Measurements from ENCODE around the gene KIF26B.

The KIF26B gene

GRCh38 chr1:245609354-245610150 lies 454.8 kb downstream of the KIF26B start:
- DNase-seq = no peak

- DNase-seq = no peak
These were observed 456.5 kb downstream of the KIF26B start for GRCh38 chr1:245611251-245611650.

GRCh38 chr1:245614476-245614875 lies 459.7 kb downstream of the KIF26B start:
- no peak for DNase-seq

GRCh38 chr1:245615001-245615400 lies 460.2 kb downstream of the KIF26B start:
- DNase-seq = no peak

- no peak for DNase-seq
These were observed 466.8 kb downstream of the KIF26B start for GRCh38 chr1:245621589-245621988.

- no peak for DNase-seq
These were observed 467.7 kb downstream of the KIF26B start for GRCh38 chr1:245622332-245623014.

- DNase-seq = no peak
These were observed 486.6 kb downstream of the KIF26B start for GRCh38 chr1:245641384-245641783.

- DNase-seq = no peak
These were observed 490.6 kb downstream of the KIF26B start for GRCh38 chr1:245645406-245645805.

- no peak for DNase-seq
These were observed 491.1 kb downstream of the KIF26B start for GRCh38 chr1:245645894-245646293.

GRCh38 chr1:245648749-245649522 lies 494.2 kb downstream of the KIF26B start:
- no peak for DNase-seq

GRCh38 chr1:245649666-245650065 lies 494.9 kb downstream of the KIF26B start:
- no peak for DNase-seq

GRCh38 chr1:245650441-245650960 lies 495.7 kb downstream of the KIF26B start:
- DNase-seq = no peak

GRCh38 chr1:245651093-245651492 lies 496.3 kb downstream of the KIF26B start:
- DNase-seq = no peak

- DNase-seq = no peak
These were observed 497.3 kb downstream of the KIF26B start for GRCh38 chr1:245652116-245652515.

- no peak for DNase-seq
These were observed 498.1 kb downstream of the KIF26B start for GRCh38 chr1:245652660-245653427.

GRCh38 chr1:245654460-245655050 lies 499.8 kb downstream of the KIF26B start:
- DNase-seq = no peak

GRCh38 chr1:245656189-245656717 lies 501.5 kb downstream of the KIF26B start:
- DNase-seq = no peak

- no peak for DNase-seq
These were observed 502.6 kb downstream of the KIF26B start for GRCh38 chr1:245657371-245657770.

GRCh38 chr1:245663373-245663772 lies 508.6 kb downstream of the KIF26B start:
- no peak for DNase-seq

GRCh38 chr1:245663841-245664240 lies 509.1 kb downstream of the KIF26B start:
- no peak for DNase-seq

- DNase-seq = no peak
These were observed 511.6 kb downstream of the KIF26B start for GRCh38 chr1:245666412-245666811.

- DNase-seq = no peak
These were observed 516.6 kb downstream of the KIF26B start for GRCh38 chr1:245671349-245671748.

All from NCI-H526 (cell line).